ENCODE measurements around the gene CYTH1.

- TF ChIP-seq, protein P1, sequence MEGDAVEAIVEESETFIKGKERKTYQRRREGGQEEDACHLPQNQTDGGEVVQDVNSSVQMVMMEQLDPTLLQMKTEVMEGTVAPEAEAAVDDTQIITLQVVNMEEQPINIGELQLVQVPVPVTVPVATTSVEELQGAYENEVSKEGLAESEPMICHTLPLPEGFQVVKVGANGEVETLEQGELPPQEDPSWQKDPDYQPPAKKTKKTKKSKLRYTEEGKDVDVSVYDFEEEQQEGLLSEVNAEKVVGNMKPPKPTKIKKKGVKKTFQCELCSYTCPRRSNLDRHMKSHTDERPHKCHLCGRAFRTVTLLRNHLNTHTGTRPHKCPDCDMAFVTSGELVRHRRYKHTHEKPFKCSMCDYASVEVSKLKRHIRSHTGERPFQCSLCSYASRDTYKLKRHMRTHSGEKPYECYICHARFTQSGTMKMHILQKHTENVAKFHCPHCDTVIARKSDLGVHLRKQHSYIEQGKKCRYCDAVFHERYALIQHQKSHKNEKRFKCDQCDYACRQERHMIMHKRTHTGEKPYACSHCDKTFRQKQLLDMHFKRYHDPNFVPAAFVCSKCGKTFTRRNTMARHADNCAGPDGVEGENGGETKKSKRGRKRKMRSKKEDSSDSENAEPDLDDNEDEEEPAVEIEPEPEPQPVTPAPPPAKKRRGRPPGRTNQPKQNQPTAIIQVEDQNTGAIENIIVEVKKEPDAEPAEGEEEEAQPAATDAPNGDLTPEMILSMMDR (conservative IDR thresholded peaks at IDR 0.05), result no peak
- TF ChIP-seq EZH2 (IDR thresholded peaks at IDR 0.05; ENCODE audit: low read depth), result no peak
Observed at GRCh38 chr17:78710607-78711006, 71.5 kb downstream of the CYTH1 start.
